NCI-H187 (cell line): Measurements from ENCODE around the gene TSEN2.
"Not testable (repeated sequence)": the region's sequence is repeated elsewhere in the genome, so short reads cannot be mapped to it uniquely, and the experiment has no call there.

ENCODE experiments used
- DNase-seq, 2 experiments: peaks; one replicate each; lab custom pipeline; 2025; lab: John Stamatoyannopoulos, UW

The TSEN2 gene

DNA sequence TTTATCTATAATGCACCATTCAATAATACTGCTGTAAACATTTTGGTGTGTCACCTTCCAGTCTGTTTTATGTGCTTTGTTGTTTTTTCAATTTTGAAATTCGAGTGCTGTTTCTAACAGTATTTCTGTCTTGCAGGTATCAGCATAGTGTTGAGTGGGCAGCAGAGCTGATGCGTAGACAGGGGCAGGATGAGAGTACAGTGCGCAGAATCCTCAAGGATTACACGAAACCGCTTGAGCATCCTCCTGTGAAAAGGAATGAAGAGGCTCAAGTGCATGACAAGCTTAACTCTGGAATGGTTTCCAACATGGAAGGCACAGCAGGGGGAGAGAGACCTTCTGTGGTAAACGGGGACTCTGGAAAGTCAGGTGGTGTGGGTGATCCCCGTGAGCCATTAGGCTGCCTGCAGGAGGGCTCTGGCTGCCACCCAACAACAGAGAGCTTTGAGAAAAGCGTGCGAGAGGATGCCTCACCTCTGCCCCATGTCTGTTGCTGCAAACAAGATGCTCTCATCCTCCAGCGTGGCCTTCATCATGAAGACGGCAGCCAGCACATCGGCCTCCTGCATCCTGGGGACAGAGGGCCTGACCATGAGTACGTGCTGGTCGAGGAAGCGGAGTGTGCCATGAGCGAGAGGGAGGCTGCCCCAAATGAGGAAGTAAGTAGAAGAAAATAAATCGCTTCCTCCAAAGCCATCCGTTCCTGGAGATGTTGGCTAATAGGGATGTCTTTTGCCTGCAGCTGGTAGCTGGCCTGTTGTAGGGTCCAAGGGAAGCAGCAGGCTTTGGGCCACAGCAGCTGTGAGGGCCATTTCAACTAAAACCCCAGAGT, 19.1 kb downstream of the TSEN2 start:
- DNase-seq: no peak

DNA sequence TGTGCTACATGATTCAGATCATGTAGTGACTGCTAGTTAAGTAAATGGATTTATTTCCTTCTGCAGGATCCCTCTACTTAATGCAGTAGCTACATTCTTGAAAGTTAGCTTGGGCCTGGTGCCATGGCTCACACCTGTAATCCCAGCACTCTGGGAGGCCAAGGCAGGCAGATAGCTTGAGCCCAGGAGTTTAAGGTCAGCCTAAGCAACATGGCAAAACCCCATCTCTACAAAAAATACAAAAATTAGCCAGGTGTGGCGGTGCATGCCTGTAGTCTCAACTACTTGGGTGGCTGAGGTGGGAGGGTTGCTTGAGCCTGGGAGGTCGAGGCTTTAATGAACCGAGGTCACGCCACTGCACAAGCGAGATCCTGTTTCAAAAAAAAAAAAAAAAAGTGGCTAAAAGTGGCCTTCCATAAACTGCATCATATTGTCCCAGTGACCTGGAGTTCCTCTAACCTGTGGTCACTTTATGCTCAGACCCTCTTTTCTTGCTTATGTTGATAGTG, 22.0 kb downstream of the TSEN2 start:
- DNase-seq: no peak

- DNase-seq: no peak
These were observed 23.5 kb downstream of the TSEN2 start for GRCh38 chr3:12507591-12508281.

DNA sequence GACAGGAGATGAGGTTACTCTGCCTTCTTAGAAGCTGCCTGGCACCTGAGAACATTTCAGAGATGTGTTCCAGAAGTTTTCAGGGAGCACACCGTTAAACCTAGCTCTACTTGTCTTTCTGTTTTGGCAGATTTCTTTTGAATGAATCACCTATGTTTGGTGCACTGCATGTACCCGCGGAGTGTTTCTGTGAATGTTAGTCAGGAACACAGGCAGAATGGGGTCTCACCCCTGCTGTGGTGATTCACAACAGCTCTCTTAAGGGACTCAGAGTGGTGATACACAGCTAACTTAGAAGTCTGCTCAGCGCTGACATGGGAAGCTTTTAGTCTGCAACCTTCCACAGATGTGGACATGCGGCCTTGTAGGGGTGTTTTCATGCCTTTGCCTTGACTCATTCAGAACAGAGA, 24.0 kb downstream of the TSEN2 start:
- no peak for DNase-seq

DNA sequence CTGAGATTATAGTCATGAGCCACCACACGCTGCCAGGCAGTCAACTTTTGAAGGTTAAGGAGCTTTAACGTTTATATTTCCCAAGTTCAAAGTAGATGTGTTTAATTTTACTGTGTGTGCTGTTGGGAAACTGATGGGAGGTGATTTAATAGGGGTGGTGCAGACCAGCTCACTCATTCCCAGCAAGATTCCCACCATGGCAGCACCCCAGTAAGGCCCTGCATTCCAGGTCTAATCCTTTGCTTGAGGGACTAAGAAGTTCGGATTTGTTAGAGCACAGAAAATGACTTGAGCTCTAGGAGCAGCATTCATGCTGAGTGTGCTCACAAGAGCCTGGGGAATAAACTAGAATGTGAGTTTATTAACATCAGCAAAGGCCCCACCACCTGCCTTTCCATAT, 25.2 kb downstream of the TSEN2 start:
- DNase-seq: no peak

GRCh38 chr3:12512534-12513118, 28.3 kb downstream of the TSEN2 start:
- no peak for DNase-seq

DNA sequence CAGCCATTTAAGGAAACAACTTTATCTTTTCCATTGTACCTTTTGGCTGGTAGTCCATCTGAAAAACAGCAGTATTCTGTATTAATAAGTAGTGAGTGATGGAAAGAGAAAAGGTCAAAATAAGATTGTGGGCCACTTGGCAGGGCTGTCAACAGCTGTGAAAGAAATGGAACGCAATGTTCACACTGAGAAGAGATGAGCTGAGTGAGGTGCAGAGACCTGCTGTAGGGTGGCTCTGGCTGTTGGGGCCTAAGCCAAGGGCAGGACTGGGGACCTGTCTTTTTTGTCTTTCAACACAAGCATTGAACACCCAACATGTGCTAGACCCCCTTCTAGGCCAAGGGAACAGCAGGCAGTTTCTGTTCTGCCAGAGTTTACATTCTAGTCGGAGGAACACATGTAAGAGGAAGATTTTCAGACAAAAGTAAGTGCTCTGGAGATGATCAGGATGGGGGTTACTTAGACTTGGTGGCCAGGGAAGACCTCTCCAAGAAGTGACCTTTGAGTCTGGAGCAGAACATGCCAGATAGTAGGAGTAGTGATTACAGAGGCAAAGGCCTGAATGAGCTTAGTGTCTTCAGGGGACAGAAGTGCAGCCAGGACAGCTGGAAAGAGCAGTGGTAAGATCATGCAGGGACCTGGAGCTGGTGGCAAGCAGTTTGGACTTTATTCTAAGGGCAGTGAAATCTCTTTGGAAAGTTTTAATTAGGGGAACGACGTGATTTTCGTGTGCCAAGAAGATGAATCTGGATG, 29.6 kb downstream of the TSEN2 start:
- no peak for DNase-seq

DNA sequence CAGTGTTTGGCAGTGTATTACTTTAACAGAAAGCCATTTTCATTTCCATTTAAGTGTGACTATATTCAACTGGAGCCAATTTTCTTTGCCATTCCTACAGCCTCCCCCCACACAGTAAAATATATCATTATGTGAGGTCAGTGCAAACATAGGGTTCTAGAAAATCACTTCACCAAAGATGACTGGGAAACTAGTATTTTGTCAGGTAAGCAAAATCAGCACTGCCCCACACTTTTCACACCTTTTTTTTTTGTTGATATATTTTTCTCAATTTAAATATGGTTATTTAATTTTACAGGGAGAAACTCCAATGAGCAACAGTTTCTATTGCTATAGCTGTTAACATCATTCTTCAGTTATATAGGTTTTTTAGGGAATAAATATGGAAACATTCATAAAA, 31.4 kb downstream of the TSEN2 start:
- no peak for DNase-seq

- DNase-seq: no peak
These were observed 32.6 kb downstream of the TSEN2 start for GRCh38 chr3:12516873-12517272.

DNA sequence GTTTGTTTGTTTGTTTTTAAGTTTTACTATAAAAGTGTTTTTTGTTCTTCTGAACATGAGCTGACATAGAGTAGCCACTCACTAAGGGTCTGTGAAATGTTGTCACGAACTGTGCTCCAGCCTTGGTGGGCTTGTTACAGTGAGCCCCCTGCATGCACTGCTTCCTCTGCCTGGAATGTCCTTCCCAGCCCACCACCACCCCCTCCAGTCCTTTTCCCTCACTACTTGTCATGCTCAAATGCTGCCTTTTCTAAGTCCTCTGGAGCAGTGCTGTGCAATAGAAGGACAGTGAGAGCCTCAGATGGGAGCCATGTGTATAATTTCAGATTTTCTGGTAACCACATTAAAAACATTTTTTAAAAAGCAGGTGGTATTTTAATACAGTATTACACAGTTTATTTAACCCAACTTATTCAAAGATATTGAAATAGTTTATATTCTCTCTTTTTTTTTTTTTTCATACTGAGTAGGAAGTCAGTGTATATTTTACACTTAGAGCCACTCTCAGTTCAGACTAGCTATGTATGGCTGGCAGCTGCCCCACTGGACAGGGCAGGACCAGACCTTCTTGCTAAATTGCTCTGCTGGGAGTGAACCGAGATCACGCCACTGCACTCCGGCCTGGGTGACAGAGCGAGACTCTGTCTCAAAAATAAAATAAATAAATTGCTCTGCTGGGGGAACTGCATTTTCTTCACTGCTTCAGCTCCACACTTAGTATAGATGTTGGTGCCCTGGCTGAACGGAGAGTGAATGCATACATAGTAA, 34.2 kb downstream of the TSEN2 start:
- no peak for DNase-seq

DNA sequence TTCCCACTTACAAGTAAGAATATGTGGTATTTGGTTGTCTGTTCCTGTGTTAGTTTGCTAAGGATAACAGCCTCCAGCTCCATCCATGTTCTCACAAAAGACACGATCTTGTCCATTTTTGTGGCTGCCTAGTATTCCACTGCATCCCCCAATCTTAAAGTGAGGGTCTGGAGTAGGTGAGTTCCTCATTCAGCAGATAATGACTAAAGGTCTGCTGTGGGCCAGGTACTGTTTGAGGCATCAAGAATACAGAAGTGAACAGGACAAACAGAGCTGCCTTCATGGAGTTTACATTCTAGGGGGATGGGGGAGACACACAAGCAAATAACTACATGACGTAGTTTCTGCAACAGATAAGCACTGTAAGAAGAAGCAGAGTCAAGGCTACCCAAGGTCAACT, 36.7 kb downstream of the TSEN2 start:
- DNase-seq: no peak

GRCh38 chr3:12522721-12523120, 38.4 kb downstream of the TSEN2 start:
- DNase-seq: no peak

- no peak for DNase-seq
These were observed 43.5 kb downstream of the TSEN2 start for GRCh38 chr3:12527757-12528143.

DNA sequence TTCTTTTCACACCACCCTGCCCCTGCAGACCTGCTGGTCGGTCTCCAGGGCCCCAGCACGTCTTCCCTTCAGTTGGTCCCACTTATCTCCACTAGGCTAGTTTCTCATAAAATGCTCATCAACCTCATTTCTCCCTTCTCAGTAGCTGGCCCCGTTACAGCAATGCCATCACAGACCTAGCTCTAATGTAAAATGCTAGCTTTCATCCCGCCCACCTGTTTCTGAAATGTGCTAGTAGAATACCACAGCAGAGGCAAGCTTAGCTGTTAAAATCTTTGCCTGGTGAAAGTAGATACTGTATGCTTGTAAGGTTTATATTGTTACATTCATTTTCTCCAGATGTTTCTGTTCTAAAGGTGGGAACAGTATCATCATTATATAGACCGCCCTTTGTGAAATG, 47.9 kb downstream of the TSEN2 start:
- no peak for DNase-seq

DNA sequence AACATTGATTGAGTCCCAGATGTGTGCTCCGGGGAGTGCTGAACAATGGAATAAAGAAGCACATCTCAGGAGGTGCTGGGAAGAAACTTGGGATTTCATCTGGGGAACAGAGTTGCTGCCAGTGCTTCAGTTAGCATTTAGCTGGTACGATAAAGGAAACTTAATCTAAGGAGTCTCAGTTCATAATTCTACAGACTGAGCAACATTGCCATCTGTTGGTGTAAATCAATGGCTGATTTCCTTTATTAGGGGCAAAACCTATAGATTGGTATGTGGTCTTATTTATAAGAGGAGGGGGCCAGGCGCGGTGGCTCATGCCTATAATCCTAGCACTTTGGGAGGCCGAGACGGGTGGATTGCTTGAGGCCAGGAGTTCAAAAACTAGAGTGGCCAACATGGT, 52.1 kb downstream of the TSEN2 start:
- DNase-seq: no peak

- DNase-seq: no peak
These were observed 57.3 kb downstream of the TSEN2 start for GRCh38 chr3:12541625-12542024.

DNA sequence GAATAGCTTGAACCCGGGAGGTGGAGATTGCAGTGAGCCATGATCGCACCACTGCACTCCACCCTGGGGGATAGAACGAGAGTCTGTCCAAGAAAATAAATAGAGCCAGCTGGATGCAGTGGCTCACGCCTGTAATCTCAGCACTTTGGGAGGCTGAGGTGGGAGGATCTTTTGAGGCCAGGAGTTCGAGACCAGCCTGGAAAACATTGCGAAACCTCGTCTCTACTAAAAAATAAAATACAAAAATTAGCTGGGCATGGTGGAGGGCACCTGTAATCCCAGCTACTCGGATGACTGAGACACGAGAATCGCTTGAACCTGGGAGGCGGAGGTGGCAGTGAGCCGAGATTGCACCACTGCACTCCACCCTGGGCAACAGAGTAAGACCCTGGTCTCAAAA, 59.2 kb downstream of the TSEN2 start:
- DNase-seq: not testable (repeated sequence)

- no peak for DNase-seq
These were observed 60.6 kb downstream of the TSEN2 start for GRCh38 chr3:12544652-12545472.

DNA sequence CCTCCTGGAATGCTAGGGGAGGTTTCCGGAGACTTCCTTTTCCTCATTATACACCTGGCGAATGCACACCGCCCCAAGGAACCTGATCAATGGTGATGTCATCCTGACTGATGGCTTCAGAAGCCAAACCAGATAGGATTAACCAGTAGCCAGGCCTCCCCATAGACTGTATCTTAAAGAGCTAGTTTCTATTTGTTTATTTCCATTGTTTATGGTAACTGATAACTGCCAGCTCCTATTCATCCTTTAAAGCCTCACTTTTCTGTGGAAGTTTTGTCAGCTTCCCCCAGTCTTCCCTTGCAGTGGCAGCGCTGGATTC, 61.2 kb downstream of the TSEN2 start, which contains the start of gene MKRN2OS:
Gene MKRN2OS, minus strand, starts transcription at position 27 of the 319 bp plus-strand sequence. CDS start 35 bp downstream, outside the sequence.
- no peak for DNase-seq

GRCh38 chr3:12549971-12550760, 65.9 kb downstream of the TSEN2 start:
- DNase-seq: no peak
